Measurements from ENCODE around the gene CEP350.

The CEP350 gene

DNA sequence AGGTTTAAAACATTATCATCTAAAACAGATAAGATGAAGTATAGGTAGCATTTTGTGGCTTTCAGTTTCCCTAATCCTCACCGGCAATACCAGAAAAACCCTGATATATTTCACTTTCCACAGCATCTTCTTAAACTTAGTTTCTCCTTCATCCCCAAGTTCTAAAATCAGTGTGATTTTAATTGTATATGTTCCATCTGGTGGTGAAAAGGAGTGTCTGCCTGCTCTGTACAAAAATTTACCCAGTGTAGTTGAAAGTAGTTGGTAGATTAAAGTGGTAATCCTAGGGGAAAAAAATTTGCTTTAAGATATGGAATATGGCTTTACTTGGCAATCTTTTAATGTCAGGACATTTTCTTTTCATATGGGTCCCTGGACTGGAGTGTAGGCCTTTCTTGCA is 74.3 kb downstream of the CEP350 start:
- no CpG with 5 or more reads among the region's 1 CpG for WGBS (ENCODE audit: extremely low coverage, insufficient coverage, low lambda C conversion rate)

DNA sequence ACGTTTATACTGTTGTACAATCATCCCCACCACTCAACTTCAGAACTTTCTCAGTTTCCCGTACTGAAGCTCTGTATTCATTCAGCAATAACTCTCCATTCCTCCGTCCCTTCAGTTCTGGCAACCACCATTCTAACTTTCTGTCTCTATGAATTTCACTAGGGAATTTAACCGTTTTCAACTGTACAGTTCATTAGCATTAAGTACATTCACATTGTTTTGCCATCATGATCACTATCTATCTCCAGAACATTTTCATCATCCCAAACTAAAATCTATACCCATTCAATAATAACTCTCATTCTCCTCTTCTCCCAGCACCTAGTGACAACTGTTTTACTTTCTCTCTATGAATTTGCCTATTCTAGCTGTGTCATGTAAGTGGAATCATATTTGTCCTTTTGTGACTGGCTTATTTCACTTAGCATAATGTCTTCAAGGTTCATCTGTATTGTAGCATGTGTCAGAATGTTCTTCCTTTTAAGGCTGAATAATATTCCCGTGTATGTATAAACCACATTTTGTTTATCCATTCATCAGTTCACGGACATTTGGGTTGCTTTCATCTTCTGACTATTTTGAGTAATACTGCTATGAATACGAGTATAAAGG is 75.0 kb downstream of the CEP350 start:
- Histone ChIP-seq H3K4me2 (ENCODE audit: low read length) (no peak overlapping the region), H3K18ac (ENCODE audit: low read length) (no peak overlapping the region), H3K79me2 (ENCODE audit: control insufficient read depth, insufficient read depth, low read length) (no peaks in the 10 kb centered on the region), H2AK5ac (ENCODE audit: low read length) (no peak overlapping the region), H2BK120ac (ENCODE audit: low read depth, low read length) (no peak overlapping the region), H3K23ac (ENCODE audit: low read length) (no peak overlapping the region), H3K4me3 (ENCODE audit: low read length) (no peak overlapping the region), H4K5ac (ENCODE audit: low read length) (no peak overlapping the region), H2BK5ac (ENCODE audit: low read length) (no peak overlapping the region), H3K27me3 (ENCODE audit: insufficient read depth, low read length, poor library complexity) (no peaks in the 10 kb centered on the region), H3K27ac (ENCODE audit: low read depth, low read length) (no peak overlapping the region), H3K79me1 (ENCODE audit: low read length) (no peaks in the 10 kb centered on the region), H4K8ac (ENCODE audit: low read depth, low read length) (no peak overlapping the region), H3K9ac (ENCODE audit: low read length) (no peak overlapping the region), H3K4me1 (ENCODE audit: control insufficient read depth, low read depth, low read length) (no peaks in the 10 kb centered on the region), H3K4ac (ENCODE audit: low read depth, low read length) (no peak overlapping the region), H3K36me3 (ENCODE audit: control insufficient read depth, insufficient read depth, low read length) (peaks cover 2% of the 10 kb centered on the region), H3K56ac (ENCODE audit: low read length) (no peak overlapping the region), H2BK15ac (replicated peaks; ENCODE audit: low read depth) (no peak overlapping the region)
- DNase-seq, result no peak
- WGBS (ENCODE audit: extremely low coverage, insufficient coverage, low lambda C conversion rate), result no CpG with 5 or more reads among the region's 7 CpGs

More for the DNA sequence above, 74.3 kb downstream of the CEP350 start:
- no peak overlapping the region for H3K4me3 ChIP-seq (ENCODE audit: low read length)
- no peak overlapping the region for H3K56ac ChIP-seq (ENCODE audit: low read length)
- no peak overlapping the region for H2BK5ac ChIP-seq (ENCODE audit: low read length)
- H3K4me1 ChIP-seq (ENCODE audit: control insufficient read depth, low read depth, low read length), result no peaks in the 10 kb centered on the region
- H3K18ac ChIP-seq (ENCODE audit: low read length), result no peak overlapping the region
- no peaks in the 10 kb centered on the region for H3K79me1 ChIP-seq (ENCODE audit: low read length)
- no peaks in the 10 kb centered on the region for H3K27me3 ChIP-seq (ENCODE audit: insufficient read depth, low read length, poor library complexity)
- no peak overlapping the region for H3K23ac ChIP-seq (ENCODE audit: low read length)
- no peak overlapping the region for H3K4ac ChIP-seq (ENCODE audit: low read depth, low read length)
- no peak overlapping the region for H2BK120ac ChIP-seq (ENCODE audit: low read depth, low read length)
- peaks cover 2% of the 10 kb centered on the region for H3K36me3 ChIP-seq (ENCODE audit: control insufficient read depth, insufficient read depth, low read length)
- H4K5ac ChIP-seq (ENCODE audit: low read length), result no peak overlapping the region
- no peak overlapping the region for H3K9ac ChIP-seq (ENCODE audit: low read length)
- H3K79me2 ChIP-seq (ENCODE audit: control insufficient read depth, insufficient read depth, low read length), result no peaks in the 10 kb centered on the region
- H4K8ac ChIP-seq (ENCODE audit: low read depth, low read length), result no peak overlapping the region
- H3K27ac ChIP-seq (ENCODE audit: low read depth, low read length), result no peak overlapping the region
- no peak overlapping the region for H2AK5ac ChIP-seq (ENCODE audit: low read length)
- no peak overlapping the region for H3K4me2 ChIP-seq (ENCODE audit: low read length)
- no peak for DNase-seq
- H2BK15ac ChIP-seq (replicated peaks; ENCODE audit: low read depth), result no peak overlapping the region

- Histone ChIP-seq H3K79me1 (ENCODE audit: low read length) (no peaks in the 10 kb centered on the region), H3K23ac (ENCODE audit: low read length) (no peak overlapping the region), H3K79me2 (ENCODE audit: control insufficient read depth, insufficient read depth, low read length) (no peaks in the 10 kb centered on the region), H3K4me3 (ENCODE audit: low read length) (no peak overlapping the region), H3K18ac (ENCODE audit: low read length) (no peak overlapping the region), H3K27ac (ENCODE audit: low read depth, low read length) (no peak overlapping the region), H3K27me3 (ENCODE audit: insufficient read depth, low read length, poor library complexity) (no peaks in the 10 kb centered on the region), H3K36me3 (ENCODE audit: control insufficient read depth, insufficient read depth, low read length) (no peaks in the 10 kb centered on the region), H2AK5ac (ENCODE audit: low read length) (no peak overlapping the region), H3K4ac (ENCODE audit: low read depth, low read length) (no peak overlapping the region), H2BK15ac (replicated peaks; ENCODE audit: low read depth) (no peak overlapping the region), H3K4me1 (ENCODE audit: control insufficient read depth, low read depth, low read length) (no peaks in the 10 kb centered on the region), H4K5ac (ENCODE audit: low read length) (no peak overlapping the region), H2BK5ac (ENCODE audit: low read length) (no peak overlapping the region), H3K9ac (ENCODE audit: low read length) (no peak overlapping the region), H2BK120ac (ENCODE audit: low read depth, low read length) (no peak overlapping the region), H3K56ac (ENCODE audit: low read length) (no peak overlapping the region), H3K4me2 (ENCODE audit: low read length) (no peak overlapping the region), H4K8ac (ENCODE audit: low read depth, low read length) (no peak overlapping the region)
- no CpG with 5 or more reads among the region's 1 CpG for WGBS (ENCODE audit: extremely low coverage, insufficient coverage, low lambda C conversion rate)
- no peak for DNase-seq
Measured at GRCh38 chr1:180031664-180032063, 77.1 kb downstream of the CEP350 start.

DNA sequence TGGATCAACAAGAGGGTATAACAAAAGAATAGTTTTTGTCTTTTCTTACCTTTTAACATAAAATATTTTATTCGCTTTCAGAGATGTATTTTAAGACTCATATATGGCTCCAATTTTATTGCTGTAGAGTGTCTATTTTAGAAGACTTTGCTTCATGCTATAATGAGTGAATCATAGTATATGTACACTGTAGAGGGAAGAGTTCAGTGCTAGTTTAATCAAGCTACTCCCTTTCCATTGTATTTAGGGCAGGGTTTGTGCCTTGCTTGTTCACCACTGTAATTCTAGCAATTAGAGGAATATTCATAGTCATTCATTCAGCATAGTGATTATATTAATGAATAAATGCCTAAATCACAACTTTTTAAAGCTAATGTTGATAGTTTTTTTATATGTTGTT is 78.8 kb downstream of the CEP350 start:
- Histone ChIP-seq H3K79me2 (ENCODE audit: control insufficient read depth, insufficient read depth, low read length) (no peaks in the 10 kb centered on the region), H2AK5ac (ENCODE audit: low read length) (no peak overlapping the region), H3K9ac (ENCODE audit: low read length) (no peak overlapping the region), H2BK15ac (replicated peaks; ENCODE audit: low read depth) (no peak overlapping the region), H4K5ac (ENCODE audit: low read length) (no peak overlapping the region), H3K36me3 (ENCODE audit: control insufficient read depth, insufficient read depth, low read length) (no peaks in the 10 kb centered on the region), H3K4me2 (ENCODE audit: low read length) (no peak overlapping the region), H4K8ac (ENCODE audit: low read depth, low read length) (no peak overlapping the region), H3K56ac (ENCODE audit: low read length) (no peak overlapping the region), H3K4me3 (ENCODE audit: low read length) (no peak overlapping the region), H2BK120ac (ENCODE audit: low read depth, low read length) (no peak overlapping the region), H3K27me3 (ENCODE audit: insufficient read depth, low read length, poor library complexity) (no peaks in the 10 kb centered on the region), H3K27ac (ENCODE audit: low read depth, low read length) (no peak overlapping the region), H3K4ac (ENCODE audit: low read depth, low read length) (no peak overlapping the region), H3K18ac (ENCODE audit: low read length) (no peak overlapping the region), H3K4me1 (ENCODE audit: control insufficient read depth, low read depth, low read length) (no peaks in the 10 kb centered on the region), H2BK5ac (ENCODE audit: low read length) (no peak overlapping the region), H3K23ac (ENCODE audit: low read length) (no peak overlapping the region), H3K79me1 (ENCODE audit: low read length) (no peaks in the 10 kb centered on the region)
- no peak for DNase-seq
- WGBS (ENCODE audit: extremely low coverage, insufficient coverage, low lambda C conversion rate), result no CpG with 5 or more reads among the region's 1 CpG

DNA sequence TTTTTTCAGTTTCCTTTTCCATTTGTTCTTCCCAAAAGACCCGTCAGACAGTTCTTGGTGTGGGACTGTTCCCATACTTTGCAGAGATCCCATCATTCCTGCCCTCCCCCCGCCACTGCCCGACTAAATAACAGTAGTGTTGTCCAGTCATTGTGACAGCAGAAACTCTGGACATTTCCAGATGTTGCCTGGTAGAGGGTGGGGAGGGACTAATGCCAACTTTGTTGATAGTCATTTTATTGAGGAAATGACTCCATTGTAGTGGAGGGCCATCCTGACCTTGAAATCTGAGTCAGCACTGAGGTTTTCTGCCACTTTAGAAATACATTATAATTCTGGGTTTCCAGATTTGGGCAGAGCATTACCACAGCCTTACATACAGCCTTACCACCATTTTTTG is 85.4 kb downstream of the CEP350 start:
- Histone ChIP-seq H3K27ac (ENCODE audit: low read depth, low read length) (no peak overlapping the region), H3K18ac (ENCODE audit: low read length) (no peak overlapping the region), H3K27me3 (ENCODE audit: insufficient read depth, low read length, poor library complexity) (no peaks in the 10 kb centered on the region), H3K4me1 (ENCODE audit: control insufficient read depth, low read depth, low read length) (no peaks in the 10 kb centered on the region), H2AK5ac (ENCODE audit: low read length) (no peak overlapping the region), H3K79me1 (ENCODE audit: low read length) (no peaks in the 10 kb centered on the region), H3K4me3 (ENCODE audit: low read length) (no peak overlapping the region), H3K79me2 (ENCODE audit: control insufficient read depth, insufficient read depth, low read length) (no peaks in the 10 kb centered on the region), H4K5ac (ENCODE audit: low read length) (no peak overlapping the region), H3K56ac (ENCODE audit: low read length) (no peak overlapping the region), H3K36me3 (ENCODE audit: control insufficient read depth, insufficient read depth, low read length) (peaks cover 2% of the 10 kb centered on the region), H2BK120ac (ENCODE audit: low read depth, low read length) (no peak overlapping the region), H3K9ac (ENCODE audit: low read length) (no peak overlapping the region), H3K23ac (ENCODE audit: low read length) (no peak overlapping the region), H4K8ac (ENCODE audit: low read depth, low read length) (no peak overlapping the region), H3K4ac (ENCODE audit: low read depth, low read length) (no peak overlapping the region), H2BK15ac (replicated peaks; ENCODE audit: low read depth) (no peak overlapping the region), H3K4me2 (ENCODE audit: low read length) (no peak overlapping the region), H2BK5ac (ENCODE audit: low read length) (no peak overlapping the region)
- WGBS (ENCODE audit: extremely low coverage, insufficient coverage, low lambda C conversion rate), result no CpG with 5 or more reads among the region's 3 CpGs
- no peak for DNase-seq

DNA sequence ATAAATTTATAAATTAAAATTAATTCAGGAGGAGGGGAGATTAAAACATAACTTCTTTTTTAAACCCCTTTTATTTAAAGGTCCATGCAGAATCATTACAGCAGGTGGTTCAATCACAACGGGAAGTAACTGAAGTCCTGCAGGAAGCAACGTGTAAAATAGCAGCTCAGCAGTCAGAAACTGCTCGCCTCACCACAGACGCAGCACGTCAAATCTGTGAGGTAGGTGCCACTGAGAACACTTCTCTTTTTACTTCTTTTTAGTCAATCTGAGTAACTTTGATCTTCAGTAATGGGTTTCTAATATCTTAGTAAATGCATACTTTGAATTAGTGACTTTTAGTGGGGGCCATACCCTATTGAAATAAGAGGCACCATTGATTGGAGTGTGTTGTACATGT is 87.0 kb downstream of the CEP350 start:
- Histone ChIP-seq H3K4me1 (ENCODE audit: control insufficient read depth, low read depth, low read length) (no peaks in the 10 kb centered on the region), H3K4ac (ENCODE audit: low read depth, low read length) (no peak overlapping the region), H3K79me1 (ENCODE audit: low read length) (no peaks in the 10 kb centered on the region), H3K27me3 (ENCODE audit: insufficient read depth, low read length, poor library complexity) (no peaks in the 10 kb centered on the region), H2BK5ac (ENCODE audit: low read length) (no peak overlapping the region), H2AK5ac (ENCODE audit: low read length) (no peak overlapping the region), H4K5ac (ENCODE audit: low read length) (no peak overlapping the region), H4K8ac (ENCODE audit: low read depth, low read length) (no peak overlapping the region), H2BK15ac (replicated peaks; ENCODE audit: low read depth) (no peak overlapping the region), H3K79me2 (ENCODE audit: control insufficient read depth, insufficient read depth, low read length) (no peaks in the 10 kb centered on the region), H3K56ac (ENCODE audit: low read length) (no peak overlapping the region), H3K27ac (ENCODE audit: low read depth, low read length) (no peak overlapping the region), H3K18ac (ENCODE audit: low read length) (no peak overlapping the region), H3K4me2 (ENCODE audit: low read length) (no peak overlapping the region), H3K4me3 (ENCODE audit: low read length) (no peak overlapping the region), H3K23ac (ENCODE audit: low read length) (no peak overlapping the region), H3K36me3 (ENCODE audit: control insufficient read depth, insufficient read depth, low read length) (peaks cover 3% of the 10 kb centered on the region), H3K9ac (ENCODE audit: low read length) (no peak overlapping the region), H2BK120ac (ENCODE audit: low read depth, low read length) (no peak overlapping the region)
- no peak for DNase-seq
- WGBS (ENCODE audit: extremely low coverage, insufficient coverage, low lambda C conversion rate), result no CpG with 5 or more reads among the region's 5 CpGs

Measured in mesendoderm (in vitro differentiated cells).